Esophagus muscularis mucosa (tissue), 3 donors: ENCODE data around the gene EPB41.

Source experiments
- CTCF ChIP-seq, 3 experiments: fragments of 200-600 bp in 2 of 3; fragments of 450-650 bp in 1 of 3; sonication (generic) in 2 of 3; IDR thresholded peaks; one replicate each; pipeline ENCODE4 v1.5.1; 2017 to 2019; ENCODE audit warnings: antibody characterized with exemption in 3 of 3, mild to moderate bottlenecking in 2 of 3, moderate library complexity in 1 of 3
- POLR2A ChIP-seq: fragments of 450-650 bp; IDR thresholded peaks from one replicate; pipeline ENCODE4 v1.6.1; 2017; ENCODE audit warnings: antibody characterized with exemption, moderate library complexity, mild to moderate bottlenecking, low read depth

DNA sequence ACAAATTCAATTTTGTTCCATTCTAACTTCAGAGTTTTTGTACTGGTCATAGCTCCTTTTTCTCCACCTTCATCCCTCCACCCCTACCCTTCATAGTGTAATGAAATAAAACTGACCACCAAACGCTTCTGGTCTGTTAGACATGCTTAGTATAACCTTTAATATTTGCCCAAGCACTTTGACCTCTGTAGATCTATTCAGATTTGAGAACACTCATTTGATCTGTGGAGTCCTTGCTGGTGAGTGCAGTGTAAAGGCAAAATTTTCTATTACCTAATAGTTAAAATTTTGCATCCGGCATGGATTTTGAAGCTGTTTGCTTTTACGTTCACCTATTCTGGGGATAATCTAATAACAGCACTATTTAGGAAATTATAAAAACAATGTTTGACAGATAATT lies 168.2 kb downstream of the EPB41 start:
- TF ChIP-seq POLR2A (no peak), CTCF (IDR thresholded peaks at IDR 0.05) (no peak)
